ENCODE data around the gene CHTF18. TPM values are rescaled to one million over a fixed set of nuclear protein-coding genes. Genes with fewer than 3 reads are reported as not detected.

Gene CHTF18
- polyA plus RNA-seq, 2 donors, result 14.8 to 28.9 TPM

DNA sequence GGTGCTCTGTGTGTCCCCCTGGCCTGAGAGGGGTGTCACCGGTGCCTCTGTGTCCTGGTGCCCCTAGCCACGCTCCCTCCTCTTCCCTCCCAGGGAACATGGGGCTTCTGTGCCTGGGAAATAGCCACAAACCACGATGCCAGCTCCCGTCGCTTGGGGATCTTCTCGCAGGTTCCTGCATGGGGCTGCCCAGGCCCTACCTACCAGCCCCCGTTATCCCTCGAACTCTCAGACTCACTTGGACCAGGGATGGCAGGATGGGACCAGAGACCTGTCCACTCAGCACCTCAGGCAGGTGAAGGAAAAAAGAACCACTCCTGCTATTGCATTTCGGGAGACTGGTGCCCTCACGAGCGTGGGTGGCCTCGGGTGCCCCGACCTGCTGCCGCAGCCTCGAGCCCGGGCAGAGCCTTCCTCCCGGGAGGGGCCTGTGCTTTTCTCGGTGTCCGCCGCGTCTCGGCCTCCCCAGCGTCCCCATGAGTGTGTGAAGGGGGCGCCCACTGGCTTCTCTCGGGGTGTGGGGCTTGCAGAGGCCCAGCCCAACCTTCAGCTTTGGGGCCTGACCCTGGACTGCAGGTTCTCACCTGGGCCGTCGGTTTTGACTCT lies 53.1 kb downstream of the CHTF18 start:
- 76 to 83% methylated on average over 27 of the region's 27 CpGs for WGBS, 2 donors
- H3K4me1 ChIP-seq (ENCODE audit: control insufficient read depth in 2 of 2, insufficient read depth in 2 of 2, low read length in 1 of 2), result no peaks in the 10 kb centered on the region

DNA sequence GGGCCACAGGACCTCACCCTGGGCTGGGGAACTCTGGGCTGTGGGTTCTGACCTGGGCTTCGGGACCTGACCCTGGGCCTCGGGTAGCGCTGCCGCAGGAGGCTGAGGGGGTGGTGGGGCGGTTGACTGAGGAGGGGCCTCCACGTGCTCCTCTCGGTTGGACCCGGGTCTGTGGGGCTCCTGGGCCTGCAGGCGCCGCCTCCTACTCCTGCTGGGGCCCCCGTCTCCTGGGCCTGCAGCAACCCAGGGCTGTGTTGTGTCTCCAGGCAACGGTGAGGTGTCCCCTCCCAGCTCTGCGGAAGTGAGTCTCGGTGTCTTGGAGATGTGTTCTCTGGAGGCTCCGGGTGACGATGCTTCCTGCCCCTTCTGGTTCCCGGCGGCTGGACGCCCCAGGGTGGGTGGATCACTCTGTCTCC lies 53.6 kb downstream of the CHTF18 start:
- H3K27me3 ChIP-seq (ENCODE audit: control insufficient read depth in 1 of 2, insufficient read depth in 2 of 2, low read length in 2 of 2), result no peaks in the 10 kb centered on the region
- no peak overlapping the region for H3K27ac ChIP-seq (ENCODE audit: low read depth in 2 of 2, low read length in 1 of 2)
- no peaks in the 10 kb centered on the region for H3K36me3 ChIP-seq (ENCODE audit: control insufficient read depth in 2 of 2, insufficient read depth in 2 of 2, low read length in 1 of 2)
- 55 to 65% methylated on average over 17 to 19 of the region's 19 CpGs for WGBS, 2 donors
- H3K4me3 ChIP-seq (ENCODE audit: low read depth in 1 of 2, low read length in 2 of 2), result no peak overlapping the region
- no peaks in the 10 kb centered on the region for H3K9me3 ChIP-seq (ENCODE audit: control insufficient read depth in 2 of 2, insufficient read depth in 1 of 2, low read depth in 1 of 2, low read length in 1 of 2)
- H3K4me1 ChIP-seq (ENCODE audit: control insufficient read depth in 2 of 2, insufficient read depth in 2 of 2, low read length in 1 of 2), result no peaks in the 10 kb centered on the region

More for the DNA sequence above, 53.1 kb downstream of the CHTF18 start:
- H3K9me3 ChIP-seq (ENCODE audit: control insufficient read depth in 2 of 2, insufficient read depth in 1 of 2, low read depth in 1 of 2, low read length in 1 of 2), result peaks cover 0 to 3% of the 10 kb centered on the region in 2 donors
- no peak overlapping the region for H3K4me3 ChIP-seq (ENCODE audit: low read depth in 1 of 2, low read length in 2 of 2)
- no peaks in the 10 kb centered on the region for H3K27me3 ChIP-seq (ENCODE audit: control insufficient read depth in 1 of 2, insufficient read depth in 2 of 2, low read length in 2 of 2)
- no peak overlapping the region for H3K27ac ChIP-seq (ENCODE audit: low read depth in 2 of 2, low read length in 1 of 2)
- H3K36me3 ChIP-seq (ENCODE audit: control insufficient read depth in 2 of 2, insufficient read depth in 2 of 2, low read length in 1 of 2), result no peaks in the 10 kb centered on the region

DNA sequence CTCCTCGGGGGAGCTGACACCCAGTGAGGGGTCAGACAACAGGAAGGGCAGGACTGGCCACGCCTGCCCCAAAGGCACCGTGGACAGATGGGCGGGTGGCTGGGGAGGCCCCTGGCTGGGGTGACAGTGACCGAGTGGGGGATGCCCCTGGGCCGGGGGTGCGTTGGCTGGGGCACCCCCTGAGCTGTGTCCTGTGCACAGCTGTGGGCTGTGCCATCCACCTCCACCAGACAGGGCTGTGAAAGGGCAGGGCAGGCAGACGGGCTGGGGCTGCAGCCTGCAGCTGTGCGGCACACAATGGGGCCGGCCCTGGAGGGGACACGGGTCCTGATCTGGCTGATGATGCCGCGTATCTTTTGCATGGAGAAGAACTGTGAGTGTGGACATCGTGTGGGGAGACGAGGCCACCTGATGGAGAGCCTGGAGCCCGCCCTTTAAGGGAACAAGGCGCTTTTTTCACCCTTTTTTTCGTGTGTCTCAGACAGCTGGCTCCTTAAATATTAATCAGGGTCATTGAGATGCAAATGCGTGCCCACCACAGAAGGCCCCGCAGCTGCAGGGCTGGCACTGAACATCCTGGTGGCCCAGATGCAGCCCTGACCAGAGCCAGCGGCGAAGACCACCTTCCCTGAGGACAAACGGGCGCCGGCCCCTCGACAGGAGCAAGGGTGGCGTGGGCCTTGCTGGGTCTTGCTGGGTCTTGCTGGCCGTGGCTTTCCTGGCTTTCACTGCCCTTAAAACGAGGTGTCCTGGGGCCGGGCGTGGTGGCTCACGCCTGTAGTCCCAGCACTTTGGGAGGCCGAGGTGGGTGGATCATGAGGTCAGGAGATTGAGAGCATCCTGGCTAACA lies 54.5 kb downstream of the CHTF18 start:
- no peaks in the 10 kb centered on the region for H3K4me1 ChIP-seq (ENCODE audit: control insufficient read depth in 2 of 2, insufficient read depth in 2 of 2, low read length in 1 of 2)
- no peaks in the 10 kb centered on the region for H3K9me3 ChIP-seq (ENCODE audit: control insufficient read depth in 2 of 2, insufficient read depth in 1 of 2, low read depth in 1 of 2, low read length in 1 of 2)
- H3K27me3 ChIP-seq (ENCODE audit: control insufficient read depth in 1 of 2, insufficient read depth in 2 of 2, low read length in 2 of 2), result no peaks in the 10 kb centered on the region
- no peak overlapping the region for H3K27ac ChIP-seq (ENCODE audit: low read depth in 2 of 2, low read length in 1 of 2)
- H3K36me3 ChIP-seq (ENCODE audit: control insufficient read depth in 2 of 2, insufficient read depth in 2 of 2, low read length in 1 of 2), result no peaks in the 10 kb centered on the region
- no peak overlapping the region for H3K4me3 ChIP-seq (ENCODE audit: low read depth in 1 of 2, low read length in 2 of 2)
- WGBS, 2 donors, result 74 to 77% methylated on average over 33 of the region's 33 CpGs

DNA sequence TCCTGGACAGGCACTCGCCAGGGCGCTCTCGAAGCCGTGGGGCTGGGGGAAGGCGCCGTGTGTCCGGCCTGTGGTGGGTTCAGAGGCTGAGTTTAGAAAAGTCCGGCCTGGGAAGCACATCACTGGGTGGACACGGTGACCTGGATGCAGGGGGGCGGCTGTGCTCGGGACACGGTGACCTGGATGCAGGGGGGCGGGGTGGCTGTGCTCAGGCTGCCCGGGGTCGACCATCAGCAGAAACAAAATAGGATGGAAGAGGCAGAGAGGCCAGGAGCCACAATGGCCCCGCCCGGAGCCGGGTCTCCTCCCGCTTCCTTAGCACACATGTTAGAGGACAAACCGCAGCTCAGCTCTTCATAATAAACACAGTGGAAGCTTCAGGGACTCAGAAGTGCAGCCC lies 55.4 kb downstream of the CHTF18 start:
- Histone ChIP-seq H3K4me1 (ENCODE audit: control insufficient read depth in 2 of 2, insufficient read depth in 2 of 2, low read length in 1 of 2) (no peaks in the 10 kb centered on the region), H3K36me3 (ENCODE audit: control insufficient read depth in 2 of 2, insufficient read depth in 2 of 2, low read length in 1 of 2) (no peaks in the 10 kb centered on the region), H3K27ac (ENCODE audit: low read depth in 2 of 2, low read length in 1 of 2) (no peak overlapping the region), H3K27me3 (ENCODE audit: control insufficient read depth in 1 of 2, insufficient read depth in 2 of 2, low read length in 2 of 2) (no peaks in the 10 kb centered on the region), H3K9me3 (ENCODE audit: control insufficient read depth in 2 of 2, insufficient read depth in 1 of 2, low read depth in 1 of 2, low read length in 1 of 2) (peaks cover under 1 to 3% of the 10 kb centered on the region in 2 donors), H3K4me3 (ENCODE audit: low read depth in 1 of 2, low read length in 2 of 2) (no peak overlapping the region)
- 86 to 87% methylated on average over 20 of the region's 20 CpGs for WGBS, 2 donors

DNA sequence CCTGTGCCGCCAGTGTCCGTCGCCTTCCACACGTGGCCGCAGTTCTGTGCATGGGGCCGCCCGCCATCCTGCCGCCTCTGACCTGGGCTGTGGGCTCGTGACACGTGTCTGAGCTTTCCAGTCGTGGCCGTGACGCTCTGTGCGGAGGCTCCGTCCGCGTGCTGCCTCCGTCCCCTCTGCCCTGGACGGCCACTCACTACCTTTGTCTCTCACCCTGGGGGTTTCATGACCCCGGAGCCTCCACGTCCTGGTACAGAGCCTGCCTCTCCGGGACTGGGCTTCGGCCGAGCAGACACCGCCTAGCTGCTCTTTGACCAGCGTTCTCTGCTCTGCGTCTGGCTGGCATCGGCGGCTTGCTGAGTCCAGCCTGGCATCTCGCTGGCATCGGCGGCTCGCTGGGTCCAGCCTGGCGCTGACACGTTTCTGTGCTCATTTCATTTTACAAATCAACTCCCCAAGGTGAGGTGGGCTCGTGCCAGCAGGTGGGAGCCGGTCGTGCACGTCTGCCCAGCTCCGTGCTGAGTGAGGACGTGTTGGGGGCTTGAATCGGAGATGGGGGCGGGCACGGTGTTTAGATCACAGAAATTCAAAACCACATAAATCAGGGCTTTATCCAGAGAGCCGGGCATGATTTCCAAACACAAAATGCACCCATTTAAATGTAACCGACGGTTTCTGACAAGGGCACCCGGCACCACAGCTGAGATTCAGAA lies 56.4 kb downstream of the CHTF18 start:
- Histone ChIP-seq H3K9me3 (ENCODE audit: control insufficient read depth in 2 of 2, insufficient read depth in 1 of 2, low read depth in 1 of 2, low read length in 1 of 2) (peaks cover 3 to 5% of the 10 kb centered on the region in 2 donors), H3K27me3 (ENCODE audit: control insufficient read depth in 1 of 2, insufficient read depth in 2 of 2, low read length in 2 of 2) (no peaks in the 10 kb centered on the region), H3K36me3 (ENCODE audit: control insufficient read depth in 2 of 2, insufficient read depth in 2 of 2, low read length in 1 of 2) (no peaks in the 10 kb centered on the region), H3K4me3 (ENCODE audit: low read depth in 1 of 2, low read length in 2 of 2) (no peak overlapping the region), H3K27ac (ENCODE audit: low read depth in 2 of 2, low read length in 1 of 2) (no peak overlapping the region), H3K4me1 (ENCODE audit: control insufficient read depth in 2 of 2, insufficient read depth in 2 of 2, low read length in 1 of 2) (no peaks in the 10 kb centered on the region)
- 92% methylated on average over 48 of the region's 48 CpGs for WGBS, 2 donors

DNA sequence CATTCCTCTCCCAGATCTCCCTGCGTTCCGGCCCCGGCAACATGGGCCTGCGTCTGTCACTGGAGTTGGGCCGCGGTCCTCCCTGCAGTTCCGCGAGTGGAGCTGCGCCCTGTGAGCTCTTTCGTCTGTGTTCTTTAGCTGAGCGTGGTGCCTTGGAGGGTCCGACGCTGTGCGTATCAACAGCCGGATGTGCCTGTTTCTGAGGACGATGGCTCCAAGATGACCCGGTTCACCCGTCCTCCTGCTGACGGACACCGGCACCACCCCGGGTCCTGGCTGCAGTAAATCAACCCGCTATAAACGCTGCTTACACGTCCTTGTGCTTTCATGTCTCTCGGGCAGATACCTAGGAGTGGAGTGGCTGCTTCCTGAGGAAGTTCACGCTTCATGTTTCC lies 56.9 kb downstream of the CHTF18 start:
- 74 to 75% methylated on average over 26 of the region's 26 CpGs for WGBS, 2 donors

DNA sequence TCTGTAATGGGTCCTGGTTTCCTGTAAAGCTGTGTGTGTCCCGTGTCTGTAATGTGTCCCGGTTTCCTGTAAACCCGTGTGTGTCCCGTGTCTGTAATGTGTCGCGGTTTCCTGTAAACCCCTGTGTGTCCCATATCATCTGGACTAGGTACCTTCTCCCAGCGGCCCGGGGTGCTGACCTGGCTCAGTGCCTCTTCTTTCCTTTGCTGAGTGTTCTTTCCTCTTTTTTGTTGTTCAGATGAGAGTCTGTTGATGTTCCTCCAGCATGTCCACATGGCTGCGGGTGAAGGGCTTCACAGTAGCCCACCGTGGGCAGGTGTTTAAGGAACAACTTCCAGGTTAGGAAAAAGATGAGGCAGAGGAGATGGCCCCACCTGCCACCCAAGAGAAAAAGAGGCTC lies 58.7 kb downstream of the CHTF18 start:
- no peaks in the 10 kb centered on the region for H3K4me1 ChIP-seq (ENCODE audit: control insufficient read depth in 2 of 2, insufficient read depth in 2 of 2, low read length in 1 of 2)
- H3K36me3 ChIP-seq (ENCODE audit: control insufficient read depth in 2 of 2, insufficient read depth in 2 of 2, low read length in 1 of 2), result no peaks in the 10 kb centered on the region
- no peak overlapping the region for H3K27ac ChIP-seq (ENCODE audit: low read depth in 2 of 2, low read length in 1 of 2)
- H3K4me3 ChIP-seq (ENCODE audit: low read depth in 1 of 2, low read length in 2 of 2), result no peak overlapping the region
- 87 to 88% methylated on average over 10 of the region's 10 CpGs for WGBS, 2 donors
- H3K27me3 ChIP-seq (ENCODE audit: control insufficient read depth in 1 of 2, insufficient read depth in 2 of 2, low read length in 2 of 2), result no peaks in the 10 kb centered on the region
- H3K9me3 ChIP-seq (ENCODE audit: control insufficient read depth in 2 of 2, insufficient read depth in 1 of 2, low read depth in 1 of 2, low read length in 1 of 2), result peaks cover 3 to 15% of the 10 kb centered on the region in 2 donors

More for the DNA sequence above, 56.9 kb downstream of the CHTF18 start:
- no peaks in the 10 kb centered on the region for H3K27me3 ChIP-seq (ENCODE audit: control insufficient read depth in 1 of 2, insufficient read depth in 2 of 2, low read length in 2 of 2)
- no peak overlapping the region for H3K27ac ChIP-seq (ENCODE audit: low read depth in 2 of 2, low read length in 1 of 2)
- H3K36me3 ChIP-seq (ENCODE audit: control insufficient read depth in 2 of 2, insufficient read depth in 2 of 2, low read length in 1 of 2), result no peaks in the 10 kb centered on the region
- no peaks in the 10 kb centered on the region for H3K4me1 ChIP-seq (ENCODE audit: control insufficient read depth in 2 of 2, insufficient read depth in 2 of 2, low read length in 1 of 2)
- no peak overlapping the region for H3K4me3 ChIP-seq (ENCODE audit: low read depth in 1 of 2, low read length in 2 of 2)
- peaks cover 3 to 9% of the 10 kb centered on the region in 2 donors for H3K9me3 ChIP-seq (ENCODE audit: control insufficient read depth in 2 of 2, insufficient read depth in 1 of 2, low read depth in 1 of 2, low read length in 1 of 2)

Other genes with a start within 250 kb of the CHTF18 start
- under 1 TPM; 0.01 to 0.24 TPM for gene PRR35, start 228.2 kb upstream of the CHTF18 start, polyA plus RNA-seq
- gene NHLRC4, start 221.6 kb upstream of the CHTF18 start, polyA plus RNA-seq, result under 1 TPM; 0.11 to 0.16 TPM
- 10 to 100 TPM; 22.8 to 40.1 TPM for gene PIGQ, start 218.7 kb upstream of the CHTF18 start, polyA plus RNA-seq
- 10 to 100 TPM; 18.1 to 42.4 TPM for gene RAB40C, start 198.6 kb upstream of the CHTF18 start, polyA plus RNA-seq
- gene WFIKKN1, start 157.6 kb upstream of the CHTF18 start, polyA plus RNA-seq, result 1 to 10 TPM in 1 of 2 donors, under 1 TPM in 1; 0.11 to 1.5 TPM
- 10 to 100 TPM; 73.2 to 94.3 TPM for gene METTL26, start 152.3 kb upstream of the CHTF18 start, polyA plus RNA-seq
- gene MCRIP2, start 146.8 kb upstream of the CHTF18 start, polyA plus RNA-seq, result 10 to 100 TPM; 23.9 to 31.4 TPM
- gene WDR90, start 139.3 kb upstream of the CHTF18 start, polyA plus RNA-seq, result 10 to 100 TPM; 19.5 to 45.3 TPM
- 100 to 1,000 TPM in 1 of 2 donors, 10 to 100 TPM in 1; 87.1 to 152 TPM for gene RHOT2, start 120.5 kb upstream of the CHTF18 start, polyA plus RNA-seq
- 1 to 10 TPM in 1 of 2 donors, under 1 TPM in 1; 0.49 to 1.7 TPM for gene RHBDL1, start 112.9 kb upstream of the CHTF18 start, polyA plus RNA-seq
- 10 to 100 TPM; 58.3 to 95.2 TPM for gene STUB1, start 108.2 kb upstream of the CHTF18 start, polyA plus RNA-seq
- 10 to 100 TPM; 41.0 to 55.4 TPM for gene JMJD8, start 104.3 kb upstream of the CHTF18 start, polyA plus RNA-seq
- 1 to 10 TPM; 6.0 to 6.3 TPM for gene WDR24, start 98.2 kb upstream of the CHTF18 start, polyA plus RNA-seq
- gene FBXL16, start 82.8 kb upstream of the CHTF18 start, polyA plus RNA-seq, result 10 to 100 TPM in 1 of 2 donors, 1 to 10 TPM in 1; 8.0 to 13.0 TPM
- 10 to 100 TPM in 1 of 2 donors, 1 to 10 TPM in 1; 6.5 to 11.5 TPM for gene METRN, start 73.5 kb upstream of the CHTF18 start, polyA plus RNA-seq
- gene ANTKMT, start 67.5 kb upstream of the CHTF18 start, polyA plus RNA-seq, result 10 to 100 TPM; 17.9 to 22.4 TPM
- under 1 TPM; 0.28 to 0.86 TPM for gene CCDC78, start 62.2 kb upstream of the CHTF18 start, polyA plus RNA-seq
- gene HAGHL, start 61.5 kb upstream of the CHTF18 start, polyA plus RNA-seq, result 1 to 10 TPM; 1.6 to 3.4 TPM
- 10 to 100 TPM; 21.9 to 41.2 TPM for gene CIAO3, start 47.6 kb upstream of the CHTF18 start, polyA plus RNA-seq
- gene MSLN, start 27.9 kb upstream of the CHTF18 start, polyA plus RNA-seq, result 1 to 10 TPM in 1 of 2 donors, under 1 TPM in 1; 0.87 to 3.7 TPM
- 10 to 100 TPM; 16.1 to 18.9 TPM for gene RPUSD1, start 239 bp upstream of the CHTF18 start, polyA plus RNA-seq
- gene GNG13, start 12.1 kb downstream of the CHTF18 start, polyA plus RNA-seq, result not detected
- gene LMF1, start 182.4 kb downstream of the CHTF18 start, polyA plus RNA-seq, result 10 to 100 TPM in 1 of 2 donors, 1 to 10 TPM in 1; 8.2 to 17.2 TPM
- under 1 TPM; 0.18 to 0.25 TPM for gene SOX8, start 193.2 kb downstream of the CHTF18 start, polyA plus RNA-seq